Naive B cell (primary cell): ENCODE data around the gene GNRHR. TPM values are rescaled to one million over a fixed set of nuclear protein-coding genes. Genes with fewer than 3 reads are reported as not detected.

ENCODE experiments used
- ATAC-seq, 2 donors: fragments of 150-1000 bp; cut with Tn5 transposase; 2 replicates each; pipeline ENCODE4 v1.10.0; 2021; ENCODE audit warnings: low read depth in 2 of 2, mild to moderate bottlenecking in 2 of 2, moderate library complexity in 2 of 2
- DNase-seq: peaks from one replicate; pipeline ENCODE4 v3.0.0; 2022
- H3K27ac Mint-ChIP-seq, 6 donors: one replicate each; pipeline ENCODE4 v1.8.0; 2020 to 2022; ENCODE audit warnings: mild to moderate bottlenecking in 6 of 6, mixed read lengths in 6 of 6, moderate library complexity in 5 of 6, inconsistent platforms in 2 of 6
- H3K27me3 Mint-ChIP-seq, 3 donors: one replicate each; pipeline ENCODE4 v1.8.0; 2021 to 2022; ENCODE audit warnings: mixed read lengths in 3 of 3, mild to moderate bottlenecking in 1 of 3
- H3K36me3 Mint-ChIP-seq, 2 donors: one replicate each; pipeline ENCODE4 v1.8.0; 2020 to 2022; ENCODE audit warnings: mixed read lengths in 2 of 2, inconsistent platforms in 1 of 2, mild to moderate bottlenecking in 1 of 2
- H3K4me1 Mint-ChIP-seq, 3 donors: one replicate each; pipeline ENCODE4 v1.8.0; 2020 to 2022; ENCODE audit warnings: mixed read lengths in 3 of 3, inconsistent platforms in 1 of 3, mild to moderate bottlenecking in 1 of 3, moderate library complexity in 1 of 3
- H3K4me3 Mint-ChIP-seq, 8 donors: one replicate each; pipeline ENCODE4 v1.8.0; 2020 to 2022; ENCODE audit warnings: mild to moderate bottlenecking in 8 of 8, mixed read lengths in 8 of 8, moderate library complexity in 8 of 8, inconsistent platforms in 2 of 8
- H3K9me3 Mint-ChIP-seq, 7 donors: one replicate each; pipeline ENCODE4 v1.8.0; 2020 to 2022; ENCODE audit warnings: mixed read lengths in 7 of 7, mild to moderate bottlenecking in 5 of 7, inconsistent platforms in 2 of 7, moderate library complexity in 1 of 7
- polyA plus RNA-seq, 6 donors: library from polyadenylated mRNA; unstranded; fragments of 300-500 nt; fragmentation: Illumina TruSeq; gene quantifications; one replicate each; pipeline ENCODE4 v1.2.3, GENCODE V29; 2021; ENCODE audit warnings: low read depth in 6 of 6

Gene GNRHR
- polyA plus RNA-seq, 6 donors from 2014 or later, result 0.12 TPM; not detected in 5

GRCh38 chr4:67702166-67702565 is 52.0 kb downstream of the GNRHR start:
- Mint-ChIP-seq H3K9me3 (peaks cover 0 to 10% (median 6%) of the 10 kb centered on the region in 7 donors), H3K4me3 (peak overlapping the region in 6 of 8 donors; percentile 35 to 99 (median 92)), H3K27me3 (no peaks in the 10 kb centered on the region), H3K36me3 (peaks cover 10 to 14% of the 10 kb centered on the region in 2 donors), H3K4me1 (peaks cover 37 to 63% (median 55%) of the 10 kb centered on the region in 3 donors), H3K27ac (peak overlapping the region in 5 of 6 donors; percentile 54 to 99 (median 97))
- no peak for ATAC-seq
- DNase-seq, result no peak

- Mint-ChIP-seq H3K4me1 (peaks cover 37 to 67% (median 55%) of the 10 kb centered on the region in 3 donors), H3K9me3 (peaks cover 0 to 3% (median 2%) of the 10 kb centered on the region in 7 donors), H3K27me3 (no peaks in the 10 kb centered on the region), H3K4me3 (peak overlapping the region; percentile 91 to 99 (median 96)), H3K36me3 (peaks cover 6 to 9% of the 10 kb centered on the region in 2 donors), H3K27ac (peak overlapping the region; percentile 96 to 99 (median 98))
- DNase-seq (no peak), ATAC-seq (no peak)
Observed at GRCh38 chr4:67701517-67701850, 52.7 kb downstream of the GNRHR start.

GRCh38 chr4:67700738-67701516 is 53.3 kb downstream of the GNRHR start, which contains the start of gene UBA6:
UBA6 (minus strand) TSS chr4:67701155; CDS start chr4:67701119, 36 bp downstream.
- Mint-ChIP-seq H3K9me3 (peaks cover 0 to 2% (median 0%) of the 10 kb centered on the region in 7 donors), H3K4me3 (peak within 1 kb of the TSS; percentile 91 to 99 (median 96)), H3K27me3 (no peaks in the 10 kb centered on the region), H3K27ac (peak within 1 kb of the TSS; percentile 96 to 99 (median 98)), H3K4me1 (peaks cover 37 to 67% (median 53%) of the 10 kb centered on the region in 3 donors), H3K36me3 (peaks cover under 1 to 4% of the 10 kb centered on the region in 2 donors)
- DNase-seq, result peak; percentile 94
- ATAC-seq, result peak; percentile 95

DNA sequence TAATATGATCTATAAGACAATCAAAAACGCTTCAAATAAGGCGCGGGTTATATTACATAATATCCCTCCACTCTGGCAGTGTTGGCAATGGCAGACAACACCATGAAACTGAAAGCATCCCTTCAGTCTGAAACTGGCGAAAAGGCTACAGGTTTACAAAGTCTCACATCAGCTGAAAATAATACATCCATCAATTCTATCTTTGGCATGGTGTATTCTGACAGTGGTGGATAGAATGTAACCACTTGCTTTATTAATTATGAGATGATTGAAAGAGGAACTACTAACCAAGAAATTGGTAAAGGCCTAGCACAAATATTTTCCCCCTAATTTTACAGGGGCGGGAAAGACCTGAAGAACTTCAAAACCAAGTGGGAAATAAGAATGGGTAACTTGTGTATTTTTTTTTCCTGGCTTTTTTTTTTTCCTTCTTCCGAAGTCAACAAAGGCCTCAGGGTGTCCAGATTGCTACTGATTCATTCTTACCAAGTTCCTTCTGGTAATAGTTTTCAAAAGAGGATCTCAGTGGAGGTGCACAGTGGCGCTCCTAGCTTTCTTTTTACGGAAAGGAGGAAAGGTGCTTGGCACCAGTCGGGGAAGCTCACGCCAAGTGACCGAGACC is 54.0 kb downstream of the GNRHR start:
- H3K27ac Mint-ChIP-seq, result peak overlapping the region; percentile 43 to 99 (median 96)
- ATAC-seq, result peak in 1 of 2 donors; percentile 6
- no peaks in the 10 kb centered on the region for H3K36me3 Mint-ChIP-seq
- no peaks in the 10 kb centered on the region for H3K9me3 Mint-ChIP-seq
- H3K4me1 Mint-ChIP-seq, result peaks cover 32 to 62% (median 46%) of the 10 kb centered on the region in 3 donors
- peak; percentile 7 for DNase-seq
- H3K27me3 Mint-ChIP-seq, result no peaks in the 10 kb centered on the region
- peak overlapping the region; percentile 91 to 99 (median 96) for H3K4me3 Mint-ChIP-seq

DNA sequence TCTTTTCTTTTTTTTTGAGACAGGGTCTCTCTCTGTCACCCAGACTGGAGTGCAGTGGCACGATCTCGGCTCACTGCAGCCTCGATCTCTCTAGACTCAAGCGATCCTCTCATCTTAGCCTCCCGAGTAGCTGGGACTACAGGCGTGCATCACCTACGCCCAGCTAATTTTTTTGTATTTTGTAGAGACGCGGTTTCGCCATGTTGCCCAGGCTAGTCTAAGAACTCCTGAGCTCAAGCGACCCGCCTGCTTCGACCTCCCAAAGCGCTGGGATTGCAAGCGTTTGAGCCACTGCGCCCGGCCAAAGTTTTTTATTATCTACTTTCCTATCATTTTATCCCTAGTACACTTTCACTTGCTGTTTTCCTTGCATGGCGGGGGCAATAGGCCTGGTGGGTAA is 54.6 kb downstream of the GNRHR start:
- Mint-ChIP-seq H3K27ac (peak overlapping the region in 5 of 6 donors; percentile 43 to 99 (median 97)), H3K27me3 (no peaks in the 10 kb centered on the region), H3K4me3 (peak overlapping the region; percentile 91 to 99 (median 96)), H3K9me3 (no peaks in the 10 kb centered on the region), H3K4me1 (peaks cover 32 to 57% (median 40%) of the 10 kb centered on the region in 3 donors), H3K36me3 (no peaks in the 10 kb centered on the region)
- ATAC-seq (no peak), DNase-seq (no peak)

DNA sequence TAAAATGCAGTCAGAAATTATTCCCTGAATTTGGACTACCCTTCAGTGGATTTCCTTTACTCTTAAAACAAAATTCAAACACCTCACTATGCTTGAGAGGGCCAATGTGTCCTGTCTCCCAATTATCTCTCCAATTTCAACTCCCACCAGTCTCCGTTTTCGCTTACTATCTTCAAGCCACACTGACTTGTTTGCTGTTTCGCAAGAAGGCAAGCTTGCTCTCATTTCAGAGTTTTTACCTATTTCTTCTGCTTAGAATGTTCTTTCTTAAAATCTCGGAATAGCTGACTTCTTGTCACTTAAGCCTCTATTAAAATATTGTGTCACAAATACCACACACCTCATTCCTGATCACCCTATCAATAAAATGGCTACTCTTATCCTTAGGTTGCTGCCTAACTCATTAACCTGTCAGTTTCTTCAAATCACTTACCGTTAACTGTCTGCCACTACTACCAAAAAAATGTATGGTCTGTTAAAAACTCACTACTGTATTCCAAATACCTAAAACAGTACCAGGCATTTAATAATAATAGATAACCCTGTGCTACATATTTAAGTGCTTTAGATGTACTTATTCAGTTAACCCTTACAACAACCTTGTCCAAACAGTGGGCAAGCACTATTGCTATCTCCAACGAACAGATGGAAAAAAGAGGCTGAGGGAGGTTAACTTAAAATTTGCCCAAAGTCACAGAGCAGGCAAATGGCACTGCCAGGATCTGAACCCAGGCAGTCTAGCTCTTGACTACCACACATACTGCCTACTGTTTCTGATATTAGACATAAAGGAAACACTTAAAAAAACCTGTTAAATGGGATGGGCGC is 56.1 kb downstream of the GNRHR start:
- H3K4me1 Mint-ChIP-seq, result peaks cover 23 to 48% (median 34%) of the 10 kb centered on the region in 3 donors
- H3K4me3 Mint-ChIP-seq, result peak overlapping the region in 3 of 8 donors; percentile 5 to 66 (median 15)
- H3K9me3 Mint-ChIP-seq, result no peaks in the 10 kb centered on the region
- peak overlapping the region in 3 of 6 donors; percentile 4 to 46 (median 27) for H3K27ac Mint-ChIP-seq
- no peaks in the 10 kb centered on the region for H3K27me3 Mint-ChIP-seq
- H3K36me3 Mint-ChIP-seq, result peaks cover 0 to under 1% of the 10 kb centered on the region in 2 donors
- DNase-seq, result no peak
- ATAC-seq, result no peak

GRCh38 chr4:67696061-67696460 is 58.1 kb downstream of the GNRHR start:
- H3K36me3 Mint-ChIP-seq, result peaks cover 17 to 18% of the 10 kb centered on the region in 2 donors
- no peaks in the 10 kb centered on the region for H3K27me3 Mint-ChIP-seq
- no peak overlapping the region for H3K4me3 Mint-ChIP-seq
- peaks cover 25 to 42% (median 34%) of the 10 kb centered on the region in 3 donors for H3K4me1 Mint-ChIP-seq
- peaks cover 0 to 4% (median 0%) of the 10 kb centered on the region in 7 donors for H3K9me3 Mint-ChIP-seq
- H3K27ac Mint-ChIP-seq, result peak overlapping the region in 1 of 6 donors; percentile 20
- ATAC-seq (no peak), DNase-seq (no peak)

GRCh38 chr4:67694662-67695061 is 59.5 kb downstream of the GNRHR start:
- H3K27ac Mint-ChIP-seq, result peak overlapping the region in 2 of 6 donors; percentile 21 to 23
- H3K36me3 Mint-ChIP-seq, result peaks cover 17 to 18% of the 10 kb centered on the region in 2 donors
- peaks cover 28 to 37% (median 28%) of the 10 kb centered on the region in 3 donors for H3K4me1 Mint-ChIP-seq
- H3K9me3 Mint-ChIP-seq, result peaks cover 0 to 4% (median 0%) of the 10 kb centered on the region in 7 donors
- no peak overlapping the region for H3K4me3 Mint-ChIP-seq
- DNase-seq (no peak), ATAC-seq (no peak)
- no peaks in the 10 kb centered on the region for H3K27me3 Mint-ChIP-seq

GRCh38 chr4:67691328-67691727 is 62.9 kb downstream of the GNRHR start:
- DNase-seq, result no peak
- no peak overlapping the region for H3K4me3 Mint-ChIP-seq
- peaks cover 21 to 23% of the 10 kb centered on the region in 2 donors for H3K36me3 Mint-ChIP-seq
- no peaks in the 10 kb centered on the region for H3K27me3 Mint-ChIP-seq
- peaks cover 0 to 4% (median 0%) of the 10 kb centered on the region in 7 donors for H3K9me3 Mint-ChIP-seq
- H3K27ac Mint-ChIP-seq, result no peak overlapping the region
- H3K4me1 Mint-ChIP-seq, result peaks cover 2 to 32% (median 19%) of the 10 kb centered on the region in 3 donors
- ATAC-seq, result no peak

Other genes starting within 250 kb of the GNRHR start
- gene CENPC, start 208.9 kb downstream of the GNRHR start, polyA plus RNA-seq, result 10 to 100 TPM; 17.6 to 28.1 (median 21.9) TPM
- 100 to 1,000 TPM; 166 to 237 (median 224) TPM for gene STAP1, start 195.7 kb downstream of the GNRHR start, polyA plus RNA-seq
- gene UBA6, start 53.2 kb downstream of the GNRHR start, polyA plus RNA-seq, result 10 to 100 TPM; 10.3 to 40.9 (median 26.6) TPM
- gene TMPRSS11D, start 129.6 kb upstream of the GNRHR start, polyA plus RNA-seq, result not detected
- gene TMPRSS11A, start 209.1 kb upstream of the GNRHR start, polyA plus RNA-seq, result not detected